ENCODE measurements around the gene MKRN2.

GRCh38 chr3:12556690-12557472 lies at the start of gene MKRN2:
- TF ChIP-seq GATA2 (IDR thresholded peaks at IDR 0.05; ENCODE audit: low read depth, low read length) (peak; percentile 24; the same call in 1 of the 2 replicates), GATA3 (IDR thresholded peaks at IDR 0.05; ENCODE audit: low read depth, low read length) (no peak)

All from SH-SY5Y (cell line).